ENCODE measurements around the gene SNX21.
A peak's percentile ranks its signal among the peaks of the same experiment; 100 is the strongest.
"Not testable (repeated sequence)": the region's sequence is repeated elsewhere in the genome, so short reads cannot be mapped to it uniquely, and the experiment has no call there.

The SNX21 gene, protein sequence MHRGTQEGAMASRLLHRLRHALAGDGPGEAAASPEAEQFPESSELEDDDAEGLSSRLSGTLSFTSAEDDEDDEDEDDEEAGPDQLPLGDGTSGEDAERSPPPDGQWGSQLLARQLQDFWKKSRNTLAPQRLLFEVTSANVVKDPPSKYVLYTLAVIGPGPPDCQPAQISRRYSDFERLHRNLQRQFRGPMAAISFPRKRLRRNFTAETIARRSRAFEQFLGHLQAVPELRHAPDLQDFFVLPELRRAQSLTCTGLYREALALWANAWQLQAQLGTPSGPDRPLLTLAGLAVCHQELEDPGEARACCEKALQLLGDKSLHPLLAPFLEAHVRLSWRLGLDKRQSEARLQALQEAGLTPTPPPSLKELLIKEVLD

DNA sequence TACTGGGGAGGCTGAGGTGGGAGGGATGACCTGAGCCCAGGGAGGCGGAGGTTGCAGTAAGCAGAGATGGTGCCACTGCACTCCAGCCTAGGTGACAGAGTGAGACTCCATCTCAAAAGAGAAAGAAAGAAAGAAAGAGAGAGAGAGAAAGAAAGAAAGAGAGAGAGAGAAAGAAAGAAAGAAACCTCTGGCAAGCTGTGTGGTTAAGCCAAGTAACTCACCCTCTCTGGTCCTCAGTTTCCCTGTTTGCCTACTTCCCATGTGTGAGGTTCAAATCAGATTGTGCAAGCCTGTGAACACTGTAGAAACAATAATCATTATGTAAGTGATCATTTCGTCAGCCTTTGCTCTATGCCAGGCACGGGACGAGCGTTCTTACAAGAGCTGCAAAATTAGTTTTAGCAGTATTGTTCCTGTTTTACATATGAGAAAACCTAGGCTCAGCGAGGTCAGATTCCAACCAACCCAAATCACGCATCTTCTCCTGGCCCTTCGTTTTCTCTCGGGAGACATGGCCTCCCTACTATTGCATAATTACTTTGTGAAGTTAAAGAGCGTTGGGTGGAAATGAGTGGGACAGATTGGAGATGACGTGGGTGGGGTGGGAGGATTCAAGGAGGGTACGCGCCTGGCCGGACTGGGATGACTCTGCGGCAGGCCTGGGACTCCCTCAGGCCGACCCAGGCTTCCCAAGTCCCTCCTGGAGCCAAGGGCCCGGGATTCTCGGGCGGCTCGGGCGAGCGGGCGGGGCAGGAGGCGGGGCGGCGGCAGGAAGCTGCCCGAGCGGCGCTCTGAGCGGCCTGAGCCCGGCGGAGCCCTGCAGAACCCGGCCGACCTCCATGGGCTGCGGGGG is at the start of gene SNX21:
Gene SNX21, plus strand, starts transcription at position 770 of the 853 bp plus-strand sequence. CDS start 121 bp downstream, outside the sequence.
- no peak for DNase-seq (ENCODE audit: low read depth in 3 of 3)

DNA sequence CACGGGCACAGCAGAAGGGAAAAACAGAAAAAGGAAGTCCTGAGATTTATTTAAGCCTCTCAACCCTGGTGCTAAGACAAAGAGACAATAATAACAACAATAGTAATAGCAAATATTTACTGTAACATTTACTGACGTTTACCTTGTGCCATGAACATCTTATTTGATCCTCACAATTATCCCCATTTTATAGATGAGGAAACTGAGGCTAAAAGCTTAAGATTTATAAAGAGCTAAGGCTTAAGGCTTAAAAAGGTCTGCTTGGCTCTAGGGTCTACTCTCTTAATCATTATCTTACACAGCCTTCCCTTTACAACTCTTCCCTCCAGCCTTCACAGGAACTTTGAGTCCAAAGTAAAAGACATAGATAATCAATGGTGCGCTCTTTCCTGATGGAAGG is 45.2 kb upstream of the SNX21 start:
- no peak for DNase-seq (ENCODE audit: low read depth in 3 of 3)

DNA sequence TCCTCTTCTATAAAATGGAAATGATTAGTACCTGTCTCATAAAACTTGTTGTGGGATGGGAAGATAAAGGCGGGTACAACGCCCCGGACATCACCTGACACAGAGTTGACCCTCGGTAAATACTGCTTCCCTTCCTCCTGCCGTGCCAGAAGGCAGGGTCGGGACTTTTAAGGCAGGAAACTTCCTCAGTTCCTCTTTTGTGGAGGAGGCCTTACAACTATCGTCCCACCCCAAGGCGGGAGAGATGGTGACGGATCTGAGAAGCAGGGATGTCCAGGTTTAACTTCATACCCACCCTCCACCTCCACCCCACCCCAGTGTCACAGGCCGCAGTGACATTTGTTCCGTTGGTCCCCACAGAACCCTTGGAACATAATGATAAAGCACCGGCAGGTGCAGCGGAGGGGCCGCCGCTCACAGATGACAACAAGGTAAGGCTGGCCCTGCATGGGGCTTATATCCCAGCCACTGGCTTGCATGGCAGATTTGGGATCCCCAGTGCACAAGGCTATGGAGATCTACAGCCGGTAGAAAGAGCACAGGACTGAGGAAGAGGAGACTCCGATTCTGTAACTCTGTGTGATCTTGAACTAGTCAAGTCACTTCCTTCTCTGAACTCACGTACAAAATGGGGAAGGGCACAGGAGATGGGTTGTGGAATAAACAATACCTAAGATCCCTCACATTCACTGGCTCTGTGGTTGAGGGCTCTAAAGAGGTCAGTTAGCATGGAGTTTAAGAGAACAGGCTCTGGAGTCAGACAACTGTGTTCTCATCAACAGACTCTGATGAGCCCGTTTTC is 41.1 kb upstream of the SNX21 start:
- DNase-seq (ENCODE audit: low read depth in 3 of 3) = no peak

DNA sequence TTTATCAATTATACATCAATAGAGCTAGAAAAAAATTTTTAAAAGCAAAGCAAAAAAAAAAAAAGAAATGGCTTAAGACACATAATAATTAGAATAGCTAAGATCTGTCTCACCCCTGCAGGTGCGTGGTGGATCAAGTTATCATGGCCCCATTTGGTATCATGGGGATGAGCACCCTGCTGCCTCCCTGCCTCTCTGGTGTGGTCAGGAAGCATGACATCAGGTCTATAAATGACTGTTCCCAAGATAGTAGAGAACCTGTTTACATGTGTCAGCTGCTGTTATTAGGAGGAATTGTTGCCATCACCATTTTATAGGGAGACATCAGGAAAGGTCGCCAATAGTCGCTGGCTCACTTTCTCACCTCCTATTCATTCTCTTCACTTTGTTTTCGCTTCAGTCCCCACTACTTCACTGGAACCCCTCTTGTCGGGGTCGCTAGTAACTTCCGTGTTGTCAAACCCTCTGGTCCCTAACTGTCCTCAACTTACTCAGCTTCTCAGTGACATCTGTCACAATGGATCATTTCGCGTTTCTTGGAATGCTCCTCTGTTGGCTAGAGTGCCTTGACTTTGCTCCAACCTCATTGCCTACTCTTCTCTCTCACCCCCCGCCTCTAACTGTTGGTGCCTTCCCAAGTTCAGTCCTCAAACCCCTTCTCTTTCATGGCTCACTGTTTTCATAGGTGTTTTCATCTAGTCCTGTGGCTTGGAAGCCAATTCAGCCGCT is 37.1 kb upstream of the SNX21 start:
- no peak for DNase-seq (ENCODE audit: low read depth in 3 of 3)

DNA sequence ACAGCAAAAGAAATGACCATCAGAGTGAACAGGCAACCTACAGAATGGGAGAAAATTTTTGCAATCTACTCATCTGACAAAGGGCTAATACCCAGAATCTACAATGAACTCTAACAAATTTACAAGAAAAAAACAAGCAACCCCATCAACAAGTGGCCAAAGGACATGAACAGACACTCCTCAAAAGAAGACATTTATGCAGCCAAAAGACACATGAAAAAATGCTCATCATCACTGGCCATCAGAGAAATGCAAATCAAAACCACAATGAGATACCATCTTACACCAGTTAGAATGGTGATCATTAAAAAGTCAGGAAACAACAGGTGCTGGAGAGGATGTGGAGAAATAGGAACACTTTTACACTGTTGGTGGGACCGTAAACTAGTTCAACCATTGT is 36.1 kb upstream of the SNX21 start:
- not testable (repeated sequence) for DNase-seq (ENCODE audit: low read depth in 3 of 3)

DNA sequence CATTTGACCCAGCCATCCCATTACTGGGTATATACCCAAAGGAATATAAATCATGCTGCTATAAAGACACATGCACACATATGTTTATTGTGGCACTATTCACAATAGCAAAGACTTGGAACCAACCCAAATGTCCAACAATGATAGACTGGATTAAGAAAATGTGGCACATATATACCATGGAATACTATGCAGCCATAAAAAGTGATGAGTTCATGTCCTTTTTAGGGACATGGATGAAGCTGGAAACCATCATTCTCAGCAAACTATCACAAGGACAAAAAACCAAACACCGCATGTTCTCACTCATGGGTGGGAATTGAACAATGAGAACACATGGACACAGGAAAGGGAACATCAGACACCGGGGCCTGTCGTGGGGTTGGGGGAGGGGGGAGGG is 35.6 kb upstream of the SNX21 start:
- not testable (repeated sequence) for DNase-seq (ENCODE audit: low read depth in 3 of 3)

DNA sequence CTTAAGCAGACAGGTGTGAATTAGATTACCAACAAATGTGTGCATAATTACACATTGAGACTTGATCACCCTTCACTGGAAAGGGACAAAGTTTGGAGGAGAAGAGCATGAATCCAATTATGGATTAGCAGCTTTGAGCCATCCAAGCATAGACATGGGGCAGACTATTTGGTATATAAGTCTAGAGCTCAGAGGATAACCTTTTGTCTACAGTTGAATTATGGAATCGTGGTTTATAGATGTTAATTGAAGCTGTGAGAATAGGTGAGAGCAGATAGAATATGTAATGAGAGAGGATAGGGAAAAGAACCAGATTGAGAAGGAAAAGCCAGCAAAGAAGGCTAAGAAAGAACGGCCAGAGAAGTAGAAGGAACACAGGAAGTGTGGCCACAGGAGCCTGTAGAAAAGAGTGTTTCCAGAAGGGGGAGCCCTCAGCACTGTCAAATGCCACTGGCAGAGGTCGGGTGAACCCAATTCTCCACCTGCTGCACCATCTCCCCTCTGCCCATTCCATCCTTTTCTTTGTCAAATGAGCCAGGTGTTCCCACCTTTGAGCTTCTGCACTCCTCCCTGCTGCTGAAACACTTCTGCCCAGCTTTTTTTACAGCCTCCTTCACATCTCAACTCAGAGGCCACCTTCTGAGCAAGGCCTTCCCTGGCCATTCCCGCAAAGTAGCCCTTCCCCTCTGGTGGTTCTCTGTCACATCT is 34.5 kb upstream of the SNX21 start:
- DNase-seq (ENCODE audit: low read depth in 3 of 3) = peak in 2 of 3 donors; percentile 29 to 44

DNA sequence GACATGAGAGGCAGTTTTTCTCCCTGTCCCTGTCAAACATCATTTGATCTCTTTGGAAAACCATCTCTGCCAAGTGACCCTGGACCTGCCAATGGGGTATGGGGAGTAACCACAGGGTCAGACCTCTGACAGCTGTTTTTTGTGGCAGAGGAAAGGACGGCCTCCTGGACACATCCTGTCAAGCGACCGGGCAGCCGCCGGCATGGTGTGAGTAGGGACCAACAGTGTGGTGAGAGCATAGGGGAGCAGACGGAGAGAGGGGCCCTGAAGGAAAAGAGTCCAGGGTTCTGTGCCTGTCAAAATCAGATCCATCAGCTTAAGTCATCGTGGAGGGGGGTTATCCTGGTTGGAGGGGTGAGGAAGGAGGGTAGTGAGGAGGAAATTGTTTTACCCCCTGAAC is 31.7 kb upstream of the SNX21 start:
- DNase-seq (ENCODE audit: low read depth in 3 of 3) = no peak

DNA sequence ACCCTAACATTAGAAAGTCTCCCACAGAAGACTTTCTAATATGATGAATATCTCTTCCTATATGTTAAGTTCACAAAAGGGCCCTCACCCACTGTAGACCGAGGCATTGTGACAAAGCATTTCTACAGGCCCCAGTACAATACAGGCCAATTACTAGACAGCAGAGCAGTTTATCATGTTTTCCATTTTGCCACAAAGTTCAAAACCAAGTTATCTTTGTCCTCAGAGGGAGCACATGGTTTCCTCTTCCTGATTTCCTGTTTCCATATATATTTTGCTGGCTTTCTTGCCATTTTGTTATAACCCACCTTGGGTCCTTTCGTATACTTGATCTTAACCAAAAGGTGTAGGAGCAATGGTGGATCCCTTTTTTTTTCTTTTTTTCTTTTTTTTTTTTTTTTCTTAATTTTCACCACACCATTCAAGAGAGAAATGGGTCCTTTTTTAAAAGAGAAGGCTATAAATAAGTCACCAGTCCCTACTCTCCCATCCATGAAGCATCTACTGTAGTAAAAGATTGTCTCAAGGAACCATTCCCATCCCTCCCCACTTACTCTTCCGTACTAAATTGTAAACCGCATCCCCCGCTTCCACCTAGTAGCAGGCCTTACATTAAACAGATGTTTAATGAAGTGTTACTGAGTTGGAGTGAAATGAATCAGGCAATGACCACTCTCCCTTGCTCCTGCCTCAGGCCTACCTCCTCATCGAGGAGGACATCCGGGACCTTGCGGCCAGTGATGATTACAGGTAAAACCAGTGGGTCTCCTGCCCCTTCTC is 23.2 kb upstream of the SNX21 start:
- no peak for DNase-seq (ENCODE audit: low read depth in 3 of 3)

DNA sequence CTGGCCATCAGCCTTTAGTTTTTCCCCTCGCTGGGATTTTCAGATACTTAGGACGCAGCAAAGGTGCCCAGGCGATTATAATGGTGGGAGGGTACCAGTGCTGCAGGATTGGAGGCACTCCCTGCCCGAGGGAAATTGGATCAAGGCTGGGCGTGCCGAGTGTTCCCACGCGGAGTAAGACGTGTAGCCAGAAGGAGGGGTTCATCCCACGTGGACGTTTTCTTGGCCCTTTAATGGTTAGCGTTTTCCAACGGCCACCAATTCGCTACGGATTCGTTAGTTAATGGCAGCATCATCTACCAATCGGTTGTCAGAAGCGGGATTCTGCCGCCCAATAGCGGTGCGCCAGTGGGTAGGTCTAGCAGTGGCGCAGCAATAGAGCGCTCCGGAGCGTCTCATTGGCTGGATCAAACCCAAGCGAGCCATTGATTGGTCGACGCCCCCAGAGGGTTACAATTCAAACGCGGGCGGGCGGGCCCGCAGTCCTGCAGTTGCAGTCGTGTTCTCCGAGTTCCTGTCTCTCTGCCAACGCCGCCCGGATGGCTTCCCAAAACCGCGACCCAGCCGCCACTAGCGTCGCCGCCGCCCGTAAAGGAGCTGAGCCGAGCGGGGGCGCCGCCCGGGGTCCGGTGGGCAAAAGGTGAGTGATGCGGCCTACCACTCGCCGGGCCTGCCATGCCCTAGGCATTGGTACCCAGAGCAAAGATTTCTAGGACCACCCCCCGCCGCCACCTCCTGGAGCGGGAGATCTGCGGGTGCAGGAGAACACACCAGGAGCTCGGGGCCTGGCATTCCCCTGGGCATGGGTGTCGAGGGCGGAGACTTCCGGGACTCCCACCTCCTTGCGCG is 21.2 kb upstream of the SNX21 start, which contains the start of gene UBE2C:
Gene UBE2C, plus strand, starts transcription at position 488 of the 849 bp plus-strand sequence. Its CDS starts 52 bp downstream, at position 540.
- peak; percentile 89 to 95 (median 89) for DNase-seq (ENCODE audit: low read depth in 3 of 3)

DNA sequence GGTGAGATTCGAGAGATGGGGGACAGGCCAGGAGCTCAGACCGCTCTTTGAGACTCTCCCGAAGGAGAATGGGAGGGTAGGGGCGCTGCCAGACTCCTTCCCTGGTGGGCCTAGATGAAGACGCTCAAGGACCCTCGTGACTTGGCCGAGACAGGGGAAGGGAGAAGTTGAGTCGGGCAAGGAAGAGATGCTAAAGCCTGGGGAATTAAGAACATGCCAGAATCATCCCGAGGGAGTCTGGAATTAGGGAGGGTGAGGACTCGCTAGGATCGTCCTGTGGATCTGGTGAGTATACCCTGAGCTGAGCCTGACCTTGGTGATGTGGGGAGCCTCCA is 20.6 kb upstream of the SNX21 start:
- DNase-seq (ENCODE audit: low read depth in 3 of 3) = no peak

DNA sequence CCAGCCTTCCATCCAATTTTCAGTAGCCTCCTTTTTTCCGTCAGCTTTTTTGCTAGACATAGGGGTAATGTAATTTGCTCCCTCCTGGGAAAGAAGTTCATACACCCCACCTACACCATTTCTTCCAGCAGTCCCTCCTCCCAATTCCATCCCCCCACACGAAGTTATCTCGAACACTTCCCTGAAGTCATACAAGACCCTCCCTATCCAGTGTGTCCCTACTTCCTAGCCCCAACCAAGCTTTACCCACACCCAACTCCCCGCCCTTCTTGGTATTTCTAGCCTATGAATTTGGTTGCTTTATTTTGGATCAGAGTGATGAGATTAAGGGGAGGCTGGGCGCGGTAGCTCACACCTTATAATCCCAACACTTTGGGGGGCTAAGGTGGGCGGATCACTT is 20.1 kb upstream of the SNX21 start:
- DNase-seq (ENCODE audit: low read depth in 3 of 3) = no peak

DNA sequence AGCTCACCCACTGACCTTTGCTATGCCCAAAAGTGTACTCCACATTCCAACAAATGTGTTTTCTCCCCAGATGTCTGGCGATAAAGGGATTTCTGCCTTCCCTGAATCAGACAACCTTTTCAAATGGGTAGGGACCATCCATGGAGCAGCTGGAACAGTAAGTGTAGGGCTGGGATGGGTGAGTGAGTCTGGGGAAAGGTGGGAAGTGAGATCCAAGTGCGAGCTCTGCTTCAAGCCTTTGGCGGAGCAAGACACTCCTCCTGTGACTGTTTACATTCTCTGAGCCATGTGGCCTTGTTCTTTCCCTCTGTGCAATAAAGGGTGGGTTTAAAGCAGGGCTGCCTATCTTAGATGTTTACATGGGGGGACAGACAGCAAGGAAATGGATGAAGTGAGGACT is 19.3 kb upstream of the SNX21 start:
- no peak for DNase-seq (ENCODE audit: low read depth in 3 of 3)

DNA sequence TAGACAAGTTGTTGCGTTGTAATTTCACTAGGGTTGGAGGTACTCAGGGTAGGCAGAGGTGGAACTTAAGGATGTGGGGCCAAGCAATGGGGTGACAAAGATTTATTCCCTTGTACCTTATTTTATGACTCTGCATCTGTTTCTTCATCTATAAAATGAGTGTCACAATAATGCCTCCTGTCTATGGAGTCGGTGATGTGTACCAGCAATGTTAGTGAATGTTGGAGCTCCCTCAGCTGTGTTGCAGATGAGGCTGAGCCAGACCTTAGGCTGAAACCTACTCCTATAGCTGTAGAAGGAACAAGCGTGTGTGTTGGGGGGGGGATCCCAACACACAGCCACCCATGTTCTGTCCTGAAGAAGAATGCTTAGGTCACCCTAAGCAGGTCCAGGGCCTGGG is 16.6 kb upstream of the SNX21 start:
- DNase-seq (ENCODE audit: low read depth in 3 of 3) = no peak

DNA sequence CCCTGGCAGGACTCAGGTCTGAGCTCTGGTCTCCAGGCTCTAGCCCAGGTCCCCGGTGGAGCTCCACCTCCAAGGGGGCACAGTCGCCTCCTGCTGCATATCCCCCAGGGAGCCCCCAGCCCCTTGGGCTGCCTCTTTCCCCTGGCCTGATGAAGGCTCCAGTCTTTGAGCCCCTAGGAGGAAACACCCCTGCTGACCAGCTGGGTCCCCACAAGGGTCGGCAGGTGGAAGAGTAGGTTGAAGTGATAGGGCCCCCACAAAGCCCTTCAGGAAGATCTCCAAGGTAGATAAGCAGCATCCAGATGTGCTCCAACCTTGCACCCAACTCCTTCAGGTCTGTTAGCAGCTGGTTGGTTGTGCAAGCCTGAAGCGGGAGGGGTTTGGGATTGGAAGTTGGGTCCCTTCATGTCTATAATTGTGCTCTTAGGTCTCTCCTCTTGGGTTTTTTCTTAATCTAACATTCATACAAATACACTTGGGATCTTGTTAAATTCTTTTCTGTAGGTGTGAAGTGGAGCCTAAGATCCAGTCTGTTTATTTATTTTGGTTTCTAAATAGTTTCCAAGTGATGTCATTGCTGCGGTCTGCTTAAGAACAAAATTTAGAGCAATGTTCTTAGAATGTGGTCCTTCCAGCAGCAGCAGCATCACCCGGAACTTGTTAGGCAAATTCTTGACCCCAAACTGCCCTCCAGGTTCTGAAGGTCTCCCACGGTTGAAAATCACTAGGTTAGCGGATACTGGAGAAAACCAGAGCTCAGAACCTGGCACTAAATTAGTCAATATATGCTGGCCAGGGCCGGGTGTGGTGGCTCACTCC is 16.0 kb upstream of the SNX21 start:
- DNase-seq (ENCODE audit: low read depth in 3 of 3) = no peak

DNA sequence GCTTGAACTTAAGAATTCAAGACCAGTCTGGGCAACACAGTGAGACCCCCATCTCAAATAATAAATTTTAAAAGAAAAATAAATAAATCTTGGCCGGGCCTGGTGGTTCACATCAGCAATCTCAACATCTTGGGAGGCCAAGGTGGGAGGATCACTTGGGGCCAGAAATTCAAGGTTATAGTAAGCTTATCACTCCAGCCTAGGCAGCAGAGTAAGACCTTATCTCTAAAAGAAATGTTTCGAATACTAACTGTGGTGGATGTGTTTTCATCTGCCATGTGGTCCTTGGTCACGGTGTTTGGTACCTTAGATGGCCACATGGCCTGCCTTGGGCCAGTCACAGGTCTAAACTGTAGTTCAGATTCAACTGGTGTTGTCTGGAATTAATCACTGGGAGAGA is 15.4 kb upstream of the SNX21 start:
- no peak for DNase-seq (ENCODE audit: low read depth in 3 of 3)

DNA sequence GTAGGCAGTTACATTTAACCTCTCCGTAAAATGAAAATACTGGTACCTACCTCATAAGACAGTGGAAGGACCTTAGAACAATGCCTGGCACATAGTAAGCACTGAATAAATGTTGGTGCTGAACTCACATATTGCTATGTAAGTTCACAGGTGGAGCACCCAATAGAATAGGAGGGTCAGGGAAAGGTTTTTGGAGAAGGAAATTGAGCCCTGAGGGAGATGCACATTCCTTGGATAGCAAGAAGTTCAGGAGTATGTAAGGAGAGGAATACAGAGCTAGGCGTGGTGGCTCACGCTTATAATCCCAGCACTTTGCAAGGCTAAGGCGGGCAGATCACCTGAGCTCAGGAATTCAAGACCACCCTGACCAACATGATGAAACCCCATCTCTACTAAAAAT is 14.1 kb upstream of the SNX21 start:
- DNase-seq (ENCODE audit: low read depth in 3 of 3) = no peak

DNA sequence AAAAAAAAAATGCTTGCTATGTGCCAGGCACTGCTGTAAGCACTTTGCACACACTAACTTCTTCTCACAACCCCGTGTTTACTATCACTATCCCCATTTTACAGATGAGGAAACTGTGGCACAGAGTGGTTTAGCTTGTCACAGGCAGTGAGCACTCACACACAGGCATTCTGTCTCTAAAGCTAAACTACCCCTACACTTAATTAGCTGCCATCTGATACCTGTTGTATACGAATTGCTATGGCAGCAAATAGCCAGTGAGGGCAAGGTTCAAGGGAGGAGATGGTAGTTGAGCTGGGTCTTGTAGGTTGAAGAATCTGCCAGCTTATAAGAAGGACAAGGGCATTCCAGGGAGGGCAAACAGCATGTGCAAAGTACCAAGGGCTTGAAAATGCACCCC is 11.7 kb upstream of the SNX21 start:
- no peak for DNase-seq (ENCODE audit: low read depth in 3 of 3)

Data from stimulated activated CD4-positive, alpha-beta T cell treated with anti-CD3 and anti-CD28 coated beads, TNF-alpha, amount 100 ng/mL, for 48 hours (primary cell).